ENCODE data around the gene SHANK3. TPM values are rescaled to one million over a fixed set of nuclear protein-coding genes. Genes with fewer than 3 reads are reported as not detected.

The SHANK3 gene
- total RNA-seq, 4 donors from 2014 or later: 2.8 to 36.3 (median 10.8) TPM

DNA sequence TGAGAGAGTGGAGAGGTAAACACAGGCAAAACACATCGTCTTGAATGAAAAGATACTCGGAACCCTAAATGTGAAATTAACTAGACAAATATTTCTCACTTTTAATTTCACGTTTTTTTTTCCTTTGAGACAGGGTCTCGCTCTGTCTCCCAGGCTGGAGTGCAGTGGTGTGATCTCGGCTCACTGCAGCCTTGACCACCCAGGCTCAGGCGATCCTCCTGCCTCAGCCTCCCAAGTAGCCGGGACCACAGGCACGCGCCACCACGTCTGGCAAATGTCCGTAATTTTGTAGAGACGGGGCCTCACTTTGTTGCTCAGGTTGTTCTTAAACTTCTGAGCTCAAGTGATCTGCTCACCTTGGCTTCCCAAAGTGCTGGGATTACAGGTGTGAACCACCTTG is 7.4 kb upstream of the SHANK3 start:
- H3K36me3 ChIP-seq: no peaks in the 10 kb centered on the region
- TF ChIP-seq, protein P1, sequence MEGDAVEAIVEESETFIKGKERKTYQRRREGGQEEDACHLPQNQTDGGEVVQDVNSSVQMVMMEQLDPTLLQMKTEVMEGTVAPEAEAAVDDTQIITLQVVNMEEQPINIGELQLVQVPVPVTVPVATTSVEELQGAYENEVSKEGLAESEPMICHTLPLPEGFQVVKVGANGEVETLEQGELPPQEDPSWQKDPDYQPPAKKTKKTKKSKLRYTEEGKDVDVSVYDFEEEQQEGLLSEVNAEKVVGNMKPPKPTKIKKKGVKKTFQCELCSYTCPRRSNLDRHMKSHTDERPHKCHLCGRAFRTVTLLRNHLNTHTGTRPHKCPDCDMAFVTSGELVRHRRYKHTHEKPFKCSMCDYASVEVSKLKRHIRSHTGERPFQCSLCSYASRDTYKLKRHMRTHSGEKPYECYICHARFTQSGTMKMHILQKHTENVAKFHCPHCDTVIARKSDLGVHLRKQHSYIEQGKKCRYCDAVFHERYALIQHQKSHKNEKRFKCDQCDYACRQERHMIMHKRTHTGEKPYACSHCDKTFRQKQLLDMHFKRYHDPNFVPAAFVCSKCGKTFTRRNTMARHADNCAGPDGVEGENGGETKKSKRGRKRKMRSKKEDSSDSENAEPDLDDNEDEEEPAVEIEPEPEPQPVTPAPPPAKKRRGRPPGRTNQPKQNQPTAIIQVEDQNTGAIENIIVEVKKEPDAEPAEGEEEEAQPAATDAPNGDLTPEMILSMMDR (IDR thresholded peaks at IDR 0.05): no peak
- TF ChIP-seq POLR2A (IDR thresholded peaks at IDR 0.05): no peak
- DNase-seq: peak in 1 of 3 donors; percentile 11
- H3K27me3 ChIP-seq: no peaks in the 10 kb centered on the region
- H3K9me3 ChIP-seq: no peaks in the 10 kb centered on the region
- H3K4me1 ChIP-seq: no peaks in the 10 kb centered on the region
- H3K4me3 ChIP-seq: no peak overlapping the region
- no peak overlapping the region for H3K27ac ChIP-seq

DNA sequence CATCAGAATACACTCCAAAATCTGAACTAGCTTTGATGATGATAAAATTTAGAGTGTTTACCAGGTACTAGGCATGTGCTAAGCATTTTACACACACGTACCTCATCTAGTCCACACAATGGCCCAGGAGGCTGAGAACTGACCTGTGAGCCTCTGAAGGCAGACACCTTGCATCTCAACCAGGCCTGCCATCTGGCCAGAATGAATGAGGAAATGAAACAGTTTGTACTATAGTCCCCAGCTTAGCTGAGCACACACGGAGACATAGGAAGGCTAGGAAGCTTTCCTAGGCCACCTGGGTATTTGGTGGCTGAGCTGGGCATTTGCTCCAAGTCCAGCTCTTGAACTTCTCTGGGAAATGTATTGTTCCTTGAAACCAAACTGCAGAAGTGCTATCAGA is 6.9 kb upstream of the SHANK3 start:
- Histone ChIP-seq H3K9me3 (no peaks in the 10 kb centered on the region), H3K4me1 (no peaks in the 10 kb centered on the region), H3K27ac (no peak overlapping the region), H3K36me3 (no peaks in the 10 kb centered on the region), H3K4me3 (no peak overlapping the region), H3K27me3 (no peaks in the 10 kb centered on the region)
- peak in 2 of 3 donors; percentile 24 to 32 for DNase-seq
- TF ChIP-seq POLR2A (IDR thresholded peaks at IDR 0.05): no peak
- TF ChIP-seq, protein P1 (IDR thresholded peaks at IDR 0.05): no peak

DNA sequence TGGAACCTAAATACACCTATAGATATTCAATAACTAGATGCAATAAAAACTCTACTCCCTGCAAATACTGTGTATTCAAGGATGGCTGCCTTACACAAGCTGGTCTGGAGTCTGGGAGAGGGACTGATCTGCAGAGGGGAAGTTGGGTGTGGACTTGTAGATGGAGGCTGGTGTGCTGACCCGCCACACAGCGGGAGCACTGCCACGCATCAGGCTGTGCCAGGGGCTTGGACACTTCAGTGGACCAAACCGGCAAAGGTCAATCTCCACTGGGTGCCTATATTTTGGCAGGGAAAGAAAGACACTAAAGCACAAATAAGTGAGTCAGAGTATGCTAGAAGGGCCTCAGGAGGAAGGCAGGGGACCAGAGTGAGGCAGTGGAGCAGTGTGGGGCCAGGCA is 2.1 kb upstream of the SHANK3 start:
- Histone ChIP-seq H3K4me1 (peaks cover 0 to 18% (median 7%) of the 10 kb centered on the region in 4 donors), H3K36me3 (no peaks in the 10 kb centered on the region), H3K27me3 (peaks cover 0 to 20% of the 10 kb centered on the region in 2 donors), H3K4me3 (no peak overlapping the region), H3K9me3 (no peaks in the 10 kb centered on the region), H3K27ac (peak overlapping the region in 2 of 4 donors; percentile 52 to 55)
- TF ChIP-seq, protein P1 (IDR thresholded peaks at IDR 0.05): no peak
- TF ChIP-seq POLR2A (IDR thresholded peaks at IDR 0.05): no peak
- peak in 1 of 3 donors; percentile 30 for DNase-seq

DNA sequence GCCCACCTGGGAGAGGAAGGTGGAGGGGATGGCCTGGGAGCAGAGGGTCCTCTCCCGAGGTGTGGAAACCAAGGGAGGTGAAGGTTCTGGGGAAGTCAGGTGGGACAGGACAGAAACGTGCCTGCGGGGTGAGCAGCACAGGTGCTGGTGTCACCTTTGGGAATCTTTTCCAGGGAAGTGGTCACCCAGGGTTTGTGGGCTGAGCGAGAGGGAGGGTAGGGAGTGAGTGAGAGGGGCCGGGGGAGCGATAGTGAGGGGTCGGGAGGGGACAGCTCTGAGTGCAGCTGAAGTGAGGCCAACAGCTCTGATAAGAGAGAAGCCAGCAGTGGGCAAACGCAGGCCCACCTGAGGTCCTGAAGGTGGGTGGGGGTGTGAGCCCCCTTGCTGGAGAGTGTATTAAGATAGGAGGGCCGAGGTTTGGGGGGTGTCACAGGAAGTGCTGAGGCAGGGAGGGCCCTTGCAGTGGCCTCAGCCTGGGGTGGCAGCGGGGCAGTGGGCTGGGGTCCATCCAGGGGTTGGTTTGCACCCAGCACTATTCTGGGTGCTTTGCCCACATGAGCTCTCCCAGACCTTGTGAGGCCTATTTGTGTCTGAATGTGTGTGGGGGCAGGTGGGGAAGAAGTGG is 1.6 kb upstream of the SHANK3 start:
- H3K4me1 ChIP-seq: peaks cover 0 to 18% (median 7%) of the 10 kb centered on the region in 4 donors
- H3K9me3 ChIP-seq: no peaks in the 10 kb centered on the region
- TF ChIP-seq POLR2A (IDR thresholded peaks at IDR 0.05): no peak
- TF ChIP-seq, protein P1 (IDR thresholded peaks at IDR 0.05): no peak
- peaks cover 0 to 20% of the 10 kb centered on the region in 2 donors for H3K27me3 ChIP-seq
- no peak overlapping the region for H3K4me3 ChIP-seq
- no peaks in the 10 kb centered on the region for H3K36me3 ChIP-seq
- DNase-seq: peak in 2 of 3 donors; percentile 19 to 36
- peak overlapping the region in 3 of 4 donors; percentile 12 to 55 (median 52) for H3K27ac ChIP-seq

DNA sequence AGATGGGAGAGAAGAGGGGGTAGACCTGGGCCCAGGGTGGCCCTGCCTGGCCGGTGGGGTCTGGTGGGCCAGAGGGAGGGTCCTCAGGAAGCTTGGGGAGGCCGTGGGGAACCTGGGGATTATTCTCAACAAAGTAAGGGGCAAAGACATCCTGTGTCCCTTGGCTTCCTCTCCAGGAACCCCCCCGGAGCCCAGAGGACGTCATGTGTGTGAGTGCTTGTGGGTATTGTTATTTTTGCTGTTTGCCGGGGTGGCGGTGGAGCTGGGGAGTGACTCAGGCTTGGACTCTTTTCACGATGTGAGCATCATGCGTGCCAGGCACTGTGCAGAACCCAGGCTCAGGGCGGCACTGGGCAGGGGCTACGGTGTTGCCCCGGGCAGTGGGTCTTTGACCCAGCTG is 982 bp upstream of the SHANK3 start:
- peak in 1 of 3 donors; percentile 41 for DNase-seq
- TF ChIP-seq, protein P1 (IDR thresholded peaks at IDR 0.05): no peak
- TF ChIP-seq POLR2A (IDR thresholded peaks at IDR 0.05): no peak
- Histone ChIP-seq H3K9me3 (no peaks in the 10 kb centered on the region), H3K27me3 (peaks cover 0 to 20% of the 10 kb centered on the region in 2 donors), H3K4me1 (peaks cover 0 to 18% (median 7%) of the 10 kb centered on the region in 4 donors), H3K4me3 (no peak overlapping the region), H3K27ac (peak overlapping the region; percentile 10 to 55 (median 40)), H3K36me3 (no peaks in the 10 kb centered on the region)
